GM19099 (cell line): Measurements from ENCODE around the gene CACNB3.

ENCODE experiments used
- POLR2A ChIP-seq: IDR thresholded peaks from 3 replicates; pipeline ENCODE4 v1.6.1; 2011; ENCODE audit warnings: low read depth; ENCODE audit not compliant: insufficient read length; ENCODE audit errors: extremely low read depth

CACNB3 gene

DNA sequence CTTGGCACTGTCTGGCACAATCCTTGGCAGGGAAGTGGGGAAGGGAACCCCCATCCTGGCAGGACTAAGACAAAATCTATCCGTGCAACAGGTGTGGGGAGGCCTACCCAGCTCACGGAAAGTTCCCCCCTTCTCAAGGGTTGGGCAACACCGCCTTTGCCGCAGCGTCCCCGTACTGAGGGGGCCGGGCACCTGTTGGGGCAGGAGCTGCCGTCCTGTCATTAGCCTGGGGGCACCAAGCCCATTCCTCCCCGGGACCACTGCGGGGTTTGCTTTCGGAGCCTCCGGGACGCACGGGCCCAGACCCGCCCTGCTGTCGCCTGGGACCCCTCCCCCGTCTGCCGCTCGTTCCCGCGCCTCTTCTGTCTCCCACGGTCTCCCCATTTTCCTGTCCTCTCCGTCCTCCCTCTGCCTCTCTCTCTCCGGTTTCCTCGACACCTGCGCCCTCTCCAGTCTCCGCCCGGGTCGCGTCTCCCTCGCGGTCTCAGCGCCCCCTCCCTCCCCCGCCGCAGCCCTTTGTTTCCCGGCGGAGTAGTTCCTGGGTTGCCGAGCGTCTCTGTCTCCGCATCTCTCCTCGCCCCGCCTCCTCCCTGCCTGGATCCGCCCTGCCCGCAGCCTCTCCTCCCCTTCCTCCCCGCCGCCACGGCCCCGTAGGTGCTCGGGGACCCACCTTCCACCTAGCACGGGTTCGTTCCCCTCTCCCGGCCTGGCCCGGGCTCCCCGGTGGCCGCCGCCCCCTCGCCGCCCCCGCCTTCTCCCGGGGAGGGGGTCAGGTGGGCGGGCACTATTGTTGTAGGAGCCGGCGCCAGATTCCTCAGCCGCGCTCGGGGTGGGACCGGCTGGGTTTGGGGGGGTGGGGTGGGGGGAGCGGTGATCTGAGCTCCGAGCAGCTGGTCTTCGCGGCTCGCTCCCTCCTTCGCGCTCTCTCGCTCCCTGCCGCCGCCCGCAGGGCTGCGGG, at the start of gene CACNB3:
Gene CACNB3 (plus strand): TSS at position 624 of the 958 bp plus-strand sequence. CDS start 434 bp downstream, outside the sequence.
- TF ChIP-seq POLR2A: no peak

DNA sequence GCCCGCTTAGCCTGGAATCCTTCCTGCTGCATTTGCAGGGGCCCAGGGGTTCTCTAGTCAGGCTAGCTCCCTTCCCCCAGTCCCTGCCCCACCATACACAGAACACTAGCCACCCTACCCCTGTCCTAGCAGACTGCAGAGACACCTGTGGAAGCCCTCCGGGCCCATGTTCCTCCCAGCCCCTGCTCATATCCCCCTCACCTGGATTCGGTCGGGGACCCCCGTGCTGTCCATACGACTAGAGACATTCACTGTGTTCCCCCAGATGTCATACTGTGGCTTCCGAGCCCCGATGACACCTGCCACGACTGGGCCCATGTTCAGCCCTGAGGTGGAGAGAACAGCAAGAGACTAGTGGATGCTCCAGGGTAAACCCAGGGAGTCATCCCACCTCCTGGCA, 49.6 kb upstream of the CACNB3 start:
- TF ChIP-seq POLR2A: no peak

DNA sequence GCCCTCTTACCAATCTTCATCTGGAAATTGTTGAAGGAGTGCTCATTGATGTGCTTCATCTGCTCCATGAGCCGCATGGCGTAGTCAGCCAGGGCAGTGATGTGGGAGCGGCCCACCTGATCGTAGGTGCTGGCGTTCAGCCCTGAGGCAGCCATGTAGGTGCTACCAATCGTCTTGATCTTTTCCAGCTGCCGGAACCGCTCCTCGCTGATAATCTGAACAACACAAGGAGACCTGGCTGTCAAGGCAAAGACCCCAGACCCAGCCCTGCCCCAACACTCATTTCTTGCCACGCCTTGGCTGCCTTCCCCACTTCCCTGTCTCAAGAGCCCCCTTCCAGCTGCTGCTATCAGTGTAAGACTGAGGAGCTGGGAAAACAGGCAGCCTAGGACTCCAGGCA, 47.5 kb upstream of the CACNB3 start:
- no peak for TF ChIP-seq POLR2A

GRCh38 chr12:48771588-48772112, 46.6 kb upstream of the CACNB3 start:
- no peak for TF ChIP-seq POLR2A

GRCh38 chr12:48773686-48774085, 44.6 kb upstream of the CACNB3 start:
- no peak for TF ChIP-seq POLR2A

GRCh38 chr12:48774516-48774915, 43.8 kb upstream of the CACNB3 start:
- no peak for TF ChIP-seq POLR2A

GRCh38 chr12:48775299-48775698, 43.0 kb upstream of the CACNB3 start:
- TF ChIP-seq POLR2A: no peak

- no peak for TF ChIP-seq POLR2A
These were observed 42.2 kb upstream of the CACNB3 start for GRCh38 chr12:48775991-48776649.

GRCh38 chr12:48776956-48777355, 41.3 kb upstream of the CACNB3 start:
- TF ChIP-seq POLR2A: no peak

GRCh38 chr12:48777501-48778400, 40.5 kb upstream of the CACNB3 start:
- no peak for TF ChIP-seq POLR2A

DNA sequence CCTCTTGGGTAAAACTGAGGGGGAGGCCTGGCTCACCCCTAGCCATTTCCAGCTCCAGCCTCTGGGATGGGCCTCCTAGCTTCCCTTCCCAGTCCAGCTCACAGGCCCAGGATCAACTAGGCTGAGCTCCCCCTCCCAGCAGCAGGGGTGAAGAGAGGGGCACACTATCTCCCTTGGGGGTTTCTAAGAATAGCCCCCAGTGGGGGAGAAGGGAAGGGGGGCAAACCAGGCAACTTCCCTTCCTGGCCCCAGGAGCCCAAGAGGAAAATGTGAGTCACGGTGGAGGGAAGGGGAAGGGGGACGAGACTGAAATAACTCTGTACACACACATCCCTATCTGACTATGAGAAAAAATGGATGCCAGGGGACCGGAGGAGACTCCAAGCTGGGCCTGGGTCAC, 38.4 kb upstream of the CACNB3 start:
- TF ChIP-seq POLR2A: no peak

- no peak for TF ChIP-seq POLR2A
These were observed 37.8 kb upstream of the CACNB3 start for GRCh38 chr12:48780381-48781025.

DNA sequence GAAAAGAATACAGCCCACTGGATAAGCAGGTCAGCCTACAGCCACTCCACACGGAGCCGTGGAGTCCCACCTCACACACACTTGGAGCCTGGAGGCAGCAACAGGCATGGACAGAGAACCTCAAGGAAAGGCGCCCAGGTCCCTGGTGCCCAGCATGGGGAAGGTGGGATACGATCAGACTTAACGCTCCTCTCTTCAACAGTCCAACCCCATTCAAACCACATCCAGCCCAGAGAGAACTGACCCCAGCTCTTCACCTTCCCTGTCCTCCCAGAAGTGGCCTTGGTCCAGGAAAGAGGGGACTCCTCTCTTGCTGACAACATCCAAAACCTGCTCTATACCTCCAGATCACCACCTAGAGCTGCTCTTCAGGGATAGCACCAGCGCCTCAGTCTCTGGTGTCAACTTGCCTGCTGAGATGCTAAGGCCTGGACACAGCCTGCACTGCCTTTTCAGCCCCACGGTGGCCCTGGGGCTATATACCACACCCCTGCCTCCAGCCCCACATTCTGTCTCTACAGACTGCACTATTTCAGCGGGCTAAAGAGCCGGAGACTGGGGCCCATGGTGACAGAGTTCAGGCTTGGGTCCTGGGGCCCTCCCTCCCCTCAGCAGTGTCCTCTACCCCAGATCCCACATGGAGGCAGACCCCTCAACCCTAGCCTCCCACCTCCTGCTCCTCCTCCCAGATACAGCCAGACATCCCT, 36.4 kb upstream of the CACNB3 start:
- no peak for TF ChIP-seq POLR2A
